DND-41 (cell line): ENCODE measurements around the gene NTNG2.

Experiments used
- CTCF ChIP-seq: IDR thresholded peaks from 2 replicates; pipeline ENCODE4 v1.5.1; 2012; ENCODE audit warnings: borderline replicate concordance, low read length, moderate library complexity, mild to moderate bottlenecking; ENCODE audit not compliant: poor library complexity, severe bottlenecking; ENCODE audit errors: extremely low read depth
- EZH2 ChIP-seq: IDR thresholded peaks from 3 replicates; pipeline ENCODE4 v1.6.1; 2012; ENCODE audit warnings: borderline replicate concordance, low read depth, mild to moderate bottlenecking, moderate library complexity, low read length, inconsistent platforms; ENCODE audit not compliant: severe bottlenecking

- no peak for TF ChIP-seq CTCF
- TF ChIP-seq EZH2 = no peak
Measured at GRCh38 chr9:132242621-132243155, 80.8 kb downstream of the NTNG2 start.
